Jurkat, Clone E6-1 (cell line): ENCODE results near the gene RAPGEF4.
"Not testable (repeated sequence)": the region's sequence is repeated elsewhere in the genome, so short reads cannot be mapped to it uniquely, and the experiment has no call there.

Experiments
- DNase-seq: peaks from one replicate; pipeline ENCODE4 v3.0.0-alpha.2; 2011; ENCODE audit warnings: low read depth, low spot score
- H3K4me3 ChIP-seq: 2 replicates; pipeline ENCODE4 v1.5.1; 2011; ENCODE audit warnings: mild to moderate bottlenecking, low read length, control low read depth, moderate library complexity

RAPGEF4 gene

DNA sequence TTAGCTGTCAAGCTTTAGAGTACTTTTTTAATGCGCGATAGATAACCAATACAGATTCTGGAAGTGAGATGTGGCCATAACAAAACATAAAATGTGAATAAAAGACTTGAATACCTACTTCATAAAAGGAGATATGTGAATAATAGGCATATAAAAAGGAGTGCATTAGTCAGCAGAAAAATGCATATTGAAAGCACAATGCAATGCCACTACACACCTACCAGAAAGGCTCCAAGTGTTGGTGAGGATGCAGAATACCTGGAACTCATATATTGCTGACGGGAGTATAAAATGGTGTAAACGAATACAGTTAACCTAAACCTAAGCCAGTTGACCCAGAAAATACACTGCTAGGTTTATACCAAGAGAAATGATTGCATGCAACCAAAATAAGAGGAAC lies 10.9 kb upstream of the RAPGEF4 start:
- no peak overlapping the region for H3K4me3 ChIP-seq
- no peak for DNase-seq

DNA sequence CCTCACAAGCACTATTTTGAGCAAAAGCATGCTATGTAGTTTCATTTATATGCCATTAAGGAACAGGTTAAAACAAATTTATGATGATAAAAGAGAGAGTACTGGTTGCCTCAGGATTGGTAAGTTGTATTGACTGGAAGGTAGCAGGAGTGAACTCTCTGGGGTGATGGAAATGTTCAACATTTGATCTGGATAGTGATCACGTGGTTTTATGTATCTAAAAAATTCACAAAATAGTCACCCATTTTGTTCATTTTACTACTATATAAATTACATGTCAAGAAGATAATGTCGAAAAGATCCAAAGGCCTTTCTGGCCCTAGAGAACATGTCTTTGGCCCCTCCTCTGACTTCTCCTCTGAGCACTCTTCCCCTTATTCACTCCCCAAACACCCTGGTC lies 10.4 kb upstream of the RAPGEF4 start:
- no peak for DNase-seq
- H3K4me3 ChIP-seq, result no peak overlapping the region

GRCh38 chr2:172725746-172726145 lies 9.9 kb upstream of the RAPGEF4 start:
- DNase-seq, result no peak
- no peak overlapping the region for H3K4me3 ChIP-seq

- DNase-seq, result no peak
Observed at GRCh38 chr2:172726172-172726735, 9.4 kb upstream of the RAPGEF4 start.

GRCh38 chr2:172730411-172730810 lies 5.2 kb upstream of the RAPGEF4 start:
- H3K4me3 ChIP-seq, result no peak overlapping the region
- no peak for DNase-seq

More at GRCh38 chr2:172726172-172726735, 9.4 kb upstream of the RAPGEF4 start:
- no peak overlapping the region for H3K4me3 ChIP-seq

GRCh38 chr2:172734711-172735581 lies 699 bp upstream of the RAPGEF4 start:
- H3K4me3 ChIP-seq, result peak overlapping the region; percentile 31
- DNase-seq, result no peak

- no peak overlapping the region for H3K4me3 ChIP-seq
Observed at GRCh38 chr2:172736424-172737174, 954 bp downstream of the RAPGEF4 start.

DNA sequence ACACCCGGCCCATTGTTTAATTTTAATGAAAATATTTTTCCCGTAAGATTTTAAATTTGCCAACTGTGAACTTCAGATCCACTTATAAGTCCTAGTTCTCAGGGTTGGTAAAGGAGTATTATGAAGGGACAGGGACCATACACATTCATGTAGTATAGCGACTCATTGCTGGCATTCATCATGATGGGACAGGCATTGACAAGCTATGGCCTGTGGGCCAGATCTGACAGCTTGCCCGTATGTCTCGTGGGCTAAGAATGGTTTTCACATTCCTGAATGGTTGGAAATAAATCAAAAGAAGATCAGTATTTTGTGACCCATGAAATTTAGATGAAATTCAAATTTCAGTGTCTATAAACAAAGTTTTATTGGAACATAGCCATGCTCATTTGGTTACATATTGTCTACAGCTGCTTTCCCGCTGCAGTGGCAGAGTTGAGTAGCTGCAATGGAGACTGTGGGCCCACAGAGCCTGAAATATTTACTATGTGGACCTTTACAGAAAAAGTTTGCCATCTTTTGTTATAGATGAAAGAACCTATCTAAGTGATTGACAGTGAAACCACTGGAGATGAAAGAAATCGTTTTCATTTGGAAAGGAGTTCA lies 4.1 kb downstream of the RAPGEF4 start:
- DNase-seq, result no peak
- no peak overlapping the region for H3K4me3 ChIP-seq

More at GRCh38 chr2:172736424-172737174, 954 bp downstream of the RAPGEF4 start:
- DNase-seq, result no peak

- no peak for DNase-seq
Observed at GRCh38 chr2:172740856-172741255, 5.2 kb downstream of the RAPGEF4 start.

DNA sequence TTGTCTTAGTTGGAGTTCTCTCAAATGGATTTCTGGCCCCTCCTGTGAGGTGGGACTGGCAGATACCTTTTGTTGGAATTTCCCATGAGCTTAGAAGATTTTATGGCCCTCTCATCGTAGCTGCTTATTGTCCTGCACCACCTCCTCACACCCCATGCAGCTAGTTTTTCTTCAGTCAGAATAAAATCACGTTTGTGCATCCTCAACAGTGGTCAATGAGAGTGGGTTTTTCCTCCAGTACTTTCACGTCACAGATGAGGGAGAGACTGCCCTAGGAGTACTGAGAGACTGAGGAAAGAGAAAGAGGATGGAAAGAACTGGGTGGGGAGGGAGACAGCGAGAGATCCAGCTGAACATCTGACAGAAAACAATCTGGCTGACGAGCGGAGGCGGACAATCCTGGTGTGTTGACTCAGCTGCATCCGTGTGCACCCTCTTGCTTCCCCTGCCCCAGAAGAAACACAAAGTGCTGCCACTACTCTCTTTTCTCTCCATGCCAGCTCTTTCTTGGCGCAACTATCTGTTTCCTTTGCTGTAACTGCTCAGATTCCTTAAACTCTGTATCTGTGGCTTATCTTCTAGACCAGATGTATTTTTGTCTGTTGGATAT lies 7.4 kb downstream of the RAPGEF4 start:
- no peak overlapping the region for H3K4me3 ChIP-seq
- no peak for DNase-seq

More at GRCh38 chr2:172740856-172741255, 5.2 kb downstream of the RAPGEF4 start:
- no peak overlapping the region for H3K4me3 ChIP-seq

DNA sequence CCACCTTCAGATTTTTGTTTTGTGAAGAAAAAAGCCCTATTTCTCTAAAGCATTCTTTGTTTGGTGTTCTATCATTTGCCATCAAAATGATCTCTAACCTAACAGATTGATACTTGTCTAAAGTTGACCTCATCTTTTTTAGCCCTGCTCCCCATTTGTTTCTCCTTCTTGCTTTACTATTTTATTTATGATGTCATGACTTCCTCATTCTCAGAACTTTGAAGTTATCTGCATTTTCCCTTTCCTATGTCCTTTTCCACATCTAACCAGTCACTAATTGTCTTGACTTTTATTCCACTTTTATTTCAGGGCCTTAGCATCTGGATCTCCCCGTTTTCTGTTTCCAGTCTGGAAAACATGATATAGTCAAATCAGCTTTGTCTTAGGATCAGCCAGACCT lies 8.3 kb downstream of the RAPGEF4 start:
- DNase-seq, result no peak
- H3K4me3 ChIP-seq, result no peak overlapping the region

DNA sequence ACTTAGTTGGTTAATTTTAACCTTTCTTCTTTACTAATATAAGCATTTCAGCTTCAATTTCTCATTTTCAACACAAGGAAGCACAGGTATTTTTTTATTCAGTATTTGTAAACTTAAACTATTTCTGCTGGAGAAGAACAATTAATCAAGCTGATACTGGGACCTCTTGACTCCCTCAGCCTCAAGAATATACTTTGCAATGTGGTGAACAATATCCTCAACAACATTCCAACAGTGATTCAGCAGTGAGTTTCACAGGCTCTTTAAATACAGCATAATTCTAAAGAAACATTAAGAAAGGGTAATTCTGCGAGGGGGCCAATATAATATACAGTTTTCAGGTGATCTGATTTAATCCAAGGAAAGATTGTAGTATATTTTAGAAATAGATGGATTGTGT lies 10.0 kb downstream of the RAPGEF4 start:
- DNase-seq, result no peak
- no peak overlapping the region for H3K4me3 ChIP-seq

- H3K4me3 ChIP-seq, DNase-seq: not testable (repeated sequence)
Observed at GRCh38 chr2:172748543-172748942, 12.9 kb downstream of the RAPGEF4 start.

DNA sequence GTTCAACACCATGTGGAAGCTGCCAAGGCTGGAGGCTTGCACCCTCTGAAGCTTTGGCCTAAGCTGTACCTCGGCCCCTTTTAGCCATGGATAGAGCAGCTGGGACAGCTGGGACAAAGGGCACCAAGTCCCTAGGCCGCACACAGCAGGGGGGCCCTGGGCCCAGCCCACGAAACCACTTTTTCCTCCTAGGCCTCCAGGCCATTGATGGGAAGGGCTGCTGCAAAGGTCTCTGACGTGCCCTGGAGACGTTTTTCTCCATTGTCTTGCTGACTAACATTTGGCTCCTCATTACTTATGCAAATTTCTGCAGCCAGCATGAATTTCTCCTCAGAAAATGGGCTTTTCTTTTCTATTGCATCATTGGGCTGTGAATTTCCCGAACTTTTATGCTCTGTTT lies 13.7 kb downstream of the RAPGEF4 start:
- H3K4me3 ChIP-seq, result no peak overlapping the region
- no peak for DNase-seq

GRCh38 chr2:172751564-172751963 lies 15.9 kb downstream of the RAPGEF4 start:
- no peak for DNase-seq

DNA sequence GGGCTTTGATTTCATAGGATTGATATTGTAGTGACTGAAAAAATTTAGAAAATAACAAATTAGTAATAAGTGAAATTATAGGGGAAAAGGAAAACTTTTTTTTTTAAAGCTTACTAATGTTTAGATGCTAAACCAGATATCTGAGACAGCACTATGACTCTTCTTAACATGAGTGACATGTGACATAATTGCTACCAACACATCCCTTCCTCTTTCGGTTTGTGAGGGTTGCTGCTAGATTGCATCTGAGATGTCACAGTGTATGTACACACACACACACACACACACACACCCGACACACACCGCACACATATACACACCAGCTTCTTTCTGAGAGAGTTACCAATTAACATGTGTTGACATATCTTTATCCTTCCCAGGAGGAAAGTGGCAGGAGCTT lies 18.0 kb downstream of the RAPGEF4 start:
- H3K4me3 ChIP-seq, result no peak overlapping the region
- no peak for DNase-seq

More at GRCh38 chr2:172751564-172751963, 15.9 kb downstream of the RAPGEF4 start:
- no peak overlapping the region for H3K4me3 ChIP-seq

DNA sequence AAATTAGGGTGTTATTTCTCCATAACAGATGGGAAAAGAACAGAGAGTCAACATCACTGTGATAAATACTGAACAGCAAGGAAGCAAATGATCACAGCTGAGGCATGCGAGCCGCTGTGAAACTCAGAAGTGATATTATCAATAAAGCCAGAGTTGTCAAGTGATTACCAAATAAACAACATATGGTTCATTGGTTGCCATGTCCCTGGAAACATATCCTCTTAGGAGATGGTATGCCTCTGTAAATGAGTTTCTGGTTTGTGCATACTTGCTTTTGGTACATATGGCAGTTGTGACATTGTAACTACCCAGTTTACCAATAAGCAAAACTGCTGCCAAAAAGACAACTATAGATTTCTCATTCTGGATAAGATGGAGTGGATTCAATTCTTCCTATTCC lies 23.8 kb downstream of the RAPGEF4 start:
- no peak for DNase-seq

GRCh38 chr2:172761306-172761705 lies 25.7 kb downstream of the RAPGEF4 start:
- no peak overlapping the region for H3K4me3 ChIP-seq
- no peak for DNase-seq

More for the DNA sequence above, 23.8 kb downstream of the RAPGEF4 start:
- H3K4me3 ChIP-seq, result no peak overlapping the region

DNA sequence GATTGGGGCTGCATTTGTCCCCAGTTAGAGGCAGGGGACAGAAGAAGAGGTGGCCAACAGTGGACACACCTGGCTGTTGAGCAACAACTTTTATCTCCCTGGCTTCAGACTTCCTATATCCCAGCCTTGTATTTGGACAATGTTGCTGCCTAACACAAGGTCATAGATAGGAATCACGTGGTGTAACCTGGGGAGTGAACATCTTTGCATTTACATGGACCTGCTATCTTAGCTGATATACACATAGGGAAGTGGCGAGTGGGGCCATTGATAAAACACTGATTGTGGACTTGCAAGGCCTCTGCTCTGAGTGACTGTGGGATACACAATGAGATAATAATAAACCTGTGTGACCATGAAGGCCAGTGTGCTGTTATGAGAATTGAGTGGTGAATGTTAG lies 26.9 kb downstream of the RAPGEF4 start:
- no peak for DNase-seq
- H3K4me3 ChIP-seq, result no peak overlapping the region
